Liver (tissue), 3 donors: Measurements from ENCODE around the gene CSTA.

ENCODE experiments used
- CTCF ChIP-seq: fragments of 150-350 bp; IDR thresholded peaks from 2 replicates; pipeline ENCODE4 v1.5.1; 2017; ENCODE audit warnings: improper control_type of control experiment, low read depth, low read length; ENCODE audit not compliant: missing input control
- EGR1 ChIP-seq, 2 donors: IDR thresholded peaks; 2 replicates each; pipeline ENCODE4 v1.6.1; 2016 to 2018; ENCODE audit warnings: antibody characterized with exemption in 2 of 2, low read depth in 2 of 2
- GABPA ChIP-seq, 2 donors: IDR thresholded peaks in 1 of 2; conservative IDR thresholded peaks in 1 of 2; 2 replicates each; pipeline ENCODE4 v1.6.1; 2016; ENCODE audit warnings: antibody characterized with exemption in 2 of 2, mild to moderate bottlenecking in 1 of 2, moderate library complexity in 1 of 2
- HNF4A ChIP-seq, 2 donors: conservative IDR thresholded peaks; 2 replicates each; pipeline ENCODE4 v1.6.1; 2016; ENCODE audit warnings: antibody characterized with exemption in 2 of 2, mild to moderate bottlenecking in 2 of 2
- JUND ChIP-seq, 2 donors: IDR thresholded peaks; 2 replicates each; pipeline ENCODE4 v1.6.1; 2016; ENCODE audit warnings: antibody characterized with exemption in 2 of 2
- MAX ChIP-seq: IDR thresholded peaks from 2 replicates; pipeline ENCODE4 v1.6.1; 2016; ENCODE audit warnings: antibody characterized with exemption
- RAD21 ChIP-seq, 2 donors: IDR thresholded peaks; 2 replicates each; pipeline ENCODE4 v1.6.1; 2016; ENCODE audit warnings: antibody characterized with exemption in 2 of 2, mild to moderate bottlenecking in 2 of 2
- SP1 ChIP-seq: IDR thresholded peaks from 2 replicates; pipeline ENCODE4 v1.6.1; 2018; ENCODE audit warnings: antibody characterized with exemption, mild to moderate bottlenecking
- TAF1 ChIP-seq: conservative IDR thresholded peaks from 2 replicates; pipeline ENCODE4 v1.6.1; 2016; ENCODE audit warnings: antibody characterized with exemption, mild to moderate bottlenecking
- YY1 ChIP-seq: IDR thresholded peaks from 2 replicates; pipeline ENCODE4 v1.6.1; 2016; ENCODE audit warnings: antibody characterized with exemption, mild to moderate bottlenecking
- ZBTB33 ChIP-seq: IDR thresholded peaks from 2 replicates; pipeline ENCODE4 v1.6.1; 2016; ENCODE audit warnings: antibody characterized with exemption
- TF ChIP-seq, protein P1 (sequence below): IDR thresholded peaks from 2 replicates; pipeline ENCODE4 v1.6.1; 2016; ENCODE audit warnings: antibody characterized with exemption, mild to moderate bottlenecking
- TF ChIP-seq, protein P2 (sequence below): IDR thresholded peaks from 2 replicates; pipeline ENCODE4 v1.6.1; 2016; ENCODE audit warnings: antibody characterized with exemption
- donor health status: healthy.
- donor health status: healthy.

DNA sequence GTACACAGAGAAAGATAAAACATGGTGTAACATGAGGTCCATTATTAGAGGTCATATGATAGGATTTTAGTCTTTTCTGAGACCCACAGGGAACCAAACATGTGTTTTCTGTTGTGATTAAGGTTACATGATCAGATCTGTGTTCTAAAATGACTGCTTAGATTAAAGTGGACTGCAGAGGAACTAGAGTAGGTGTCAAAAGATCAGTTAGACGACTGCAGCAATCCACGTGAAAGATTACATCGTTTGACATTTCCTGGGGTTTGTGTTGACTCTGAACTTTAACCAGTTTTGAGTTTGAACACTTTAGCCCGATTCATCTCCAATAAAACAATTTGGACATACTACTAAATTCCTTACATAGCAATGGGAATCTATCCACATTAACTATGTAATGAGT lies 52.9 kb downstream of the CSTA start:
- peak; percentile 40 for TF ChIP-seq MAX
- TF ChIP-seq CTCF, result no peak
- no peak for TF ChIP-seq RAD21 (IDR thresholded peaks at IDR 0.05)
- TF ChIP-seq EGR1 (IDR thresholded peaks at IDR 0.05; ENCODE audit: low read depth in 2 of 2), result no peak
- TF ChIP-seq, protein P1, sequence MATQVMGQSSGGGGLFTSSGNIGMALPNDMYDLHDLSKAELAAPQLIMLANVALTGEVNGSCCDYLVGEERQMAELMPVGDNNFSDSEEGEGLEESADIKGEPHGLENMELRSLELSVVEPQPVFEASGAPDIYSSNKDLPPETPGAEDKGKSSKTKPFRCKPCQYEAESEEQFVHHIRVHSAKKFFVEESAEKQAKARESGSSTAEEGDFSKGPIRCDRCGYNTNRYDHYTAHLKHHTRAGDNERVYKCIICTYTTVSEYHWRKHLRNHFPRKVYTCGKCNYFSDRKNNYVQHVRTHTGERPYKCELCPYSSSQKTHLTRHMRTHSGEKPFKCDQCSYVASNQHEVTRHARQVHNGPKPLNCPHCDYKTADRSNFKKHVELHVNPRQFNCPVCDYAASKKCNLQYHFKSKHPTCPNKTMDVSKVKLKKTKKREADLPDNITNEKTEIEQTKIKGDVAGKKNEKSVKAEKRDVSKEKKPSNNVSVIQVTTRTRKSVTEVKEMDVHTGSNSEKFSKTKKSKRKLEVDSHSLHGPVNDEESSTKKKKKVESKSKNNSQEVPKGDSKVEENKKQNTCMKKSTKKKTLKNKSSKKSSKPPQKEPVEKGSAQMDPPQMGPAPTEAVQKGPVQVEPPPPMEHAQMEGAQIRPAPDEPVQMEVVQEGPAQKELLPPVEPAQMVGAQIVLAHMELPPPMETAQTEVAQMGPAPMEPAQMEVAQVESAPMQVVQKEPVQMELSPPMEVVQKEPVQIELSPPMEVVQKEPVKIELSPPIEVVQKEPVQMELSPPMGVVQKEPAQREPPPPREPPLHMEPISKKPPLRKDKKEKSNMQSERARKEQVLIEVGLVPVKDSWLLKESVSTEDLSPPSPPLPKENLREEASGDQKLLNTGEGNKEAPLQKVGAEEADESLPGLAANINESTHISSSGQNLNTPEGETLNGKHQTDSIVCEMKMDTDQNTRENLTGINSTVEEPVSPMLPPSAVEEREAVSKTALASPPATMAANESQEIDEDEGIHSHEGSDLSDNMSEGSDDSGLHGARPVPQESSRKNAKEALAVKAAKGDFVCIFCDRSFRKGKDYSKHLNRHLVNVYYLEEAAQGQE, result no peak
- peak; percentile 23 for TF ChIP-seq YY1
- TF ChIP-seq JUND (IDR thresholded peaks at IDR 0.05), result no peak
- no peak for TF ChIP-seq TAF1
- TF ChIP-seq ZBTB33, result no peak
- TF ChIP-seq HNF4A (conservative IDR thresholded peaks at IDR 0.05), result peak in 1 of 2 donors; percentile 18
- TF ChIP-seq, protein P2, sequence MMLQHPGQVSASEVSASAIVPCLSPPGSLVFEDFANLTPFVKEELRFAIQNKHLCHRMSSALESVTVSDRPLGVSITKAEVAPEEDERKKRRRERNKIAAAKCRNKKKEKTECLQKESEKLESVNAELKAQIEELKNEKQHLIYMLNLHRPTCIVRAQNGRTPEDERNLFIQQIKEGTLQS, result no peak
- no peak for TF ChIP-seq GABPA (IDR thresholded peaks at IDR 0.05 in 1 of 2, conservative IDR thresholded peaks at IDR 0.05 in 1 of 2)
- no peak for TF ChIP-seq SP1
